K562 (cell line): ENCODE results near the gene RBBP8. TPM values are rescaled to one million over a fixed set of nuclear protein-coding genes. Genes with fewer than 3 reads are reported as not detected.

Experiments
- TSC22D4 ChIP-seq: fragments of 450-650 bp; IDR thresholded peaks from 2 replicates; pipeline ENCODE4 v1.6.1; 2016; ENCODE audit warnings: missing genetic modification characterization, missing biosample characterization, control low read depth
- polyA plus RNA-seq, 8 experiments: library from polyadenylated mRNA; depleted of rRNA in 4 of 8; stranded (reverse) in 5 of 8; unstranded in 3 of 8; fragments of >200 nt; fragmentation: Nextera tagmentation in 2 of 8; fragmentation: Illumina TruSeq in 1 of 8; extraction: Ambion mirVana in 2 of 8; extraction: Trizol in 1 of 8; gene quantifications; 2 replicates each; pipeline versions ENCODE4 v1.2.1 to v1.2.3, GENCODE V29; 2011 to 2014; ENCODE audit warnings: inconsistent platforms in 1 of 8, missing spikeins in 1 of 8
- total RNA-seq, 7 experiments: library from RNA; depleted of rRNA in 6 of 7; stranded (reverse); fragments of >200 nt in 6 of 7; fragmentation: Illumina TruSeq in 2 of 7; extraction: Trizol in 2 of 7; gene quantifications; 2 replicates each; pipeline versions ENCODE4 v1.2.1 to v1.2.3, GENCODE V29; 2011 to 2021; ENCODE audit warnings: low replicate concordance in 1 of 7
- TF ChIP-seq, protein P1 (sequence below): fragments of 450-650 bp; IDR thresholded peaks from 2 replicates; pipeline ENCODE4 v1.7.1; 2018; ENCODE audit warnings: mild to moderate bottlenecking, low read depth; ENCODE audit not compliant: partially characterized antibody
- TF ChIP-seq, protein P2 (sequence below), 2 experiments: fragments of 150-350 bp in 1 of 2; IDR thresholded peaks; 2 replicates each; pipeline ENCODE4 v1.6.1; 2012 to 2016; ENCODE audit warnings: low read depth in 2 of 2, low read length in 2 of 2, mild to moderate bottlenecking in 1 of 2, moderate library complexity in 1 of 2

RBBP8 gene
- total and polyA plus RNA-seq, 9 of the 15 experiments (the other 6 are each of a cell fraction or from before 2014, with no cell fraction given) = 28.4 to 63.1 (median 48.9) TPM

DNA sequence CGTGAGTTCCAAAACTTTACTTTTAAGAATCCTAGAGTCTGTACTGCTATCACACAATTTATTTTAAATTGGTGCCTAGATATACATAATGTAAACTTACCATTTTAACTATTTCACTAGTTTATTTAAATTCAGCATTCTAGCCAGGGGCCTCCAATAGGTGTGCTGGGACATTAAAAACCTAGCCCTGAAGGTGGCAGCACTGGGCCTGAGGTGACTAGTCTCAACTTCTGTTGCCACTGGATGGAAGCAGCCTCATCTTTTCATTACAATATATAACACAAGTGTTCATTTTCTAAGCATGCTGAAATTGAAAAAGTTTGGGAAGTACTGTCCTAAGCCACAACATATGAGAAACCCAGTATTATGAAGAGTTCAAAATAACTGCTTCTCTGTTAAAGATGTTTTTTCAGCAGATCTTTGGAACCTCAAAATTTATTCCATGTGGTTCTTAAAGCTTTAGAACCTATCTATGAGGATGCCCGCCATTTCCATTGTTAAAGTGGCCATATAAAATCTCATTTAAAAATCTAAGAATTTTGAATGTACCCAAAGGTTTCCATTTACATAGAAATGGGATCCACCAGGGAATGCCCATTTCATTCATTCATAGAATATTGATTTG, 2.9 kb upstream of the RBBP8 start (continued):
- no peak for TF ChIP-seq TSC22D4 (tag)
- TF ChIP-seq, protein P1, sequence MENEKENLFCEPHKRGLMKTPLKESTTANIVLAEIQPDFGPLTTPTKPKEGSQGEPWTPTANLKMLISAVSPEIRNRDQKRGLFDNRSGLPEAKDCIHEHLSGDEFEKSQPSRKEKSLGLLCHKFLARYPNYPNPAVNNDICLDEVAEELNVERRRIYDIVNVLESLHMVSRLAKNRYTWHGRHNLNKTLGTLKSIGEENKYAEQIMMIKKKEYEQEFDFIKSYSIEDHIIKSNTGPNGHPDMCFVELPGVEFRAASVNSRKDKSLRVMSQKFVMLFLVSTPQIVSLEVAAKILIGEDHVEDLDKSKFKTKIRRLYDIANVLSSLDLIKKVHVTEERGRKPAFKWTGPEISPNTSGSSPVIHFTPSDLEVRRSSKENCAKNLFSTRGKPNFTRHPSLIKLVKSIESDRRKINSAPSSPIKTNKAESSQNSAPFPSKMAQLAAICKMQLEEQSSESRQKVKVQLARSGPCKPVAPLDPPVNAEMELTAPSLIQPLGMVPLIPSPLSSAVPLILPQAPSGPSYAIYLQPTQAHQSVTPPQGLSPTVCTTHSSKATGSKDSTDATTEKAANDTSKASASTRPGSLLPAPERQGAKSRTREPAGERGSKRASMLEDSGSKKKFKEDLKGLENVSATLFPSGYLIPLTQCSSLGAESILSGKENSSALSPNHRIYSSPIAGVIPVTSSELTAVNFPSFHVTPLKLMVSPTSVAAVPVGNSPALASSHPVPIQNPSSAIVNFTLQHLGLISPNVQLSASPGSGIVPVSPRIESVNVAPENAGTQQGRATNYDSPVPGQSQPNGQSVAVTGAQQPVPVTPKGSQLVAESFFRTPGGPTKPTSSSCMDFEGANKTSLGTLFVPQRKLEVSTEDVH = no peak
- TF ChIP-seq, protein P2, sequence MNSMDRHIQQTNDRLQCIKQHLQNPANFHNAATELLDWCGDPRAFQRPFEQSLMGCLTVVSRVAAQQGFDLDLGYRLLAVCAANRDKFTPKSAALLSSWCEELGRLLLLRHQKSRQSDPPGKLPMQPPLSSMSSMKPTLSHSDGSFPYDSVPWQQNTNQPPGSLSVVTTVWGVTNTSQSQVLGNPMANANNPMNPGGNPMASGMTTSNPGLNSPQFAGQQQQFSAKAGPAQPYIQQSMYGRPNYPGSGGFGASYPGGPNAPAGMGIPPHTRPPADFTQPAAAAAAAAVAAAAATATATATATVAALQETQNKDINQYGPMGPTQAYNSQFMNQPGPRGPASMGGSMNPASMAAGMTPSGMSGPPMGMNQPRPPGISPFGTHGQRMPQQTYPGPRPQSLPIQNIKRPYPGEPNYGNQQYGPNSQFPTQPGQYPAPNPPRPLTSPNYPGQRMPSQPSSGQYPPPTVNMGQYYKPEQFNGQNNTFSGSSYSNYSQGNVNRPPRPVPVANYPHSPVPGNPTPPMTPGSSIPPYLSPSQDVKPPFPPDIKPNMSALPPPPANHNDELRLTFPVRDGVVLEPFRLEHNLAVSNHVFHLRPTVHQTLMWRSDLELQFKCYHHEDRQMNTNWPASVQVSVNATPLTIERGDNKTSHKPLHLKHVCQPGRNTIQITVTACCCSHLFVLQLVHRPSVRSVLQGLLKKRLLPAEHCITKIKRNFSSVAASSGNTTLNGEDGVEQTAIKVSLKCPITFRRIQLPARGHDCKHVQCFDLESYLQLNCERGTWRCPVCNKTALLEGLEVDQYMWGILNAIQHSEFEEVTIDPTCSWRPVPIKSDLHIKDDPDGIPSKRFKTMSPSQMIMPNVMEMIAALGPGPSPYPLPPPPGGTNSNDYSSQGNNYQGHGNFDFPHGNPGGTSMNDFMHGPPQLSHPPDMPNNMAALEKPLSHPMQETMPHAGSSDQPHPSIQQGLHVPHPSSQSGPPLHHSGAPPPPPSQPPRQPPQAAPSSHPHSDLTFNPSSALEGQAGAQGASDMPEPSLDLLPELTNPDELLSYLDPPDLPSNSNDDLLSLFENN (IDR thresholded peaks at IDR 0.05; ENCODE audit: low read depth in 2 of 2, low read length in 2 of 2) = no peak
